ENCODE measurements around the gene URB2. TPM values are rescaled to one million over a fixed set of nuclear protein-coding genes. Genes with fewer than 3 reads are reported as not detected.

Gene URB2
- total and polyA plus RNA-seq, 10 of the 15 experiments (the other 5 are each of a cell fraction or from before 2014, with no cell fraction given) = 2.7 to 24.0 (median 16.9) TPM

GRCh38 chr1:229603371-229604005, 22.6 kb upstream of the URB2 start (continued):
- TF ChIP-seq, protein P1, sequence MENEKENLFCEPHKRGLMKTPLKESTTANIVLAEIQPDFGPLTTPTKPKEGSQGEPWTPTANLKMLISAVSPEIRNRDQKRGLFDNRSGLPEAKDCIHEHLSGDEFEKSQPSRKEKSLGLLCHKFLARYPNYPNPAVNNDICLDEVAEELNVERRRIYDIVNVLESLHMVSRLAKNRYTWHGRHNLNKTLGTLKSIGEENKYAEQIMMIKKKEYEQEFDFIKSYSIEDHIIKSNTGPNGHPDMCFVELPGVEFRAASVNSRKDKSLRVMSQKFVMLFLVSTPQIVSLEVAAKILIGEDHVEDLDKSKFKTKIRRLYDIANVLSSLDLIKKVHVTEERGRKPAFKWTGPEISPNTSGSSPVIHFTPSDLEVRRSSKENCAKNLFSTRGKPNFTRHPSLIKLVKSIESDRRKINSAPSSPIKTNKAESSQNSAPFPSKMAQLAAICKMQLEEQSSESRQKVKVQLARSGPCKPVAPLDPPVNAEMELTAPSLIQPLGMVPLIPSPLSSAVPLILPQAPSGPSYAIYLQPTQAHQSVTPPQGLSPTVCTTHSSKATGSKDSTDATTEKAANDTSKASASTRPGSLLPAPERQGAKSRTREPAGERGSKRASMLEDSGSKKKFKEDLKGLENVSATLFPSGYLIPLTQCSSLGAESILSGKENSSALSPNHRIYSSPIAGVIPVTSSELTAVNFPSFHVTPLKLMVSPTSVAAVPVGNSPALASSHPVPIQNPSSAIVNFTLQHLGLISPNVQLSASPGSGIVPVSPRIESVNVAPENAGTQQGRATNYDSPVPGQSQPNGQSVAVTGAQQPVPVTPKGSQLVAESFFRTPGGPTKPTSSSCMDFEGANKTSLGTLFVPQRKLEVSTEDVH (IDR thresholded peaks at IDR 0.05; ENCODE audit: low read depth, partially characterized antibody) = no peak
- TF ChIP-seq LARP7 (IDR thresholded peaks at IDR 0.05) = no peak
- no peak for TF ChIP-seq NR2C1 (IDR thresholded peaks at IDR 0.05)
- no peak for TF ChIP-seq ZSCAN29 (IDR thresholded peaks at IDR 0.05)
- no peak for TF ChIP-seq ATF2 (IDR thresholded peaks at IDR 0.05; ENCODE audit: low read length)
- no peak for TF ChIP-seq REST (IDR thresholded peaks at IDR 0.05; ENCODE audit: low read depth, low read length)

Measured in GM12878 (cell line).